ENCODE measurements around the gene SRCAP. TPM values are rescaled to one million over a fixed set of nuclear protein-coding genes. Genes with fewer than 3 reads are reported as not detected.

Gene SRCAP
- total and polyA plus RNA-seq, 2 of the 8 experiments (the other 6 are each of a cell fraction or from before 2014, with no cell fraction given) = 5.5 to 54.3 TPM

GRCh38 chr16:30773826-30774225 lies 74.9 kb downstream of the SRCAP start:
- Histone ChIP-seq H3K27ac (ENCODE audit: low read depth, low read length) (no peak overlapping the region), H2BK5ac (ENCODE audit: low read depth, low read length) (no peak overlapping the region), H3K23me2 (ENCODE audit: low read depth, low read length) (peaks cover 4% of the 10 kb centered on the region; the same call in 1 of the 2 replicates), H3K36me3 (ENCODE audit: control insufficient read depth in 2 of 4, insufficient read depth in 4 of 4, low read length in 3 of 4) (peaks cover 25 to 47% (median 40%) of the 10 kb centered on the region in 4 experiments), H3K18ac (ENCODE audit: extremely low read depth, low read length) (no peak overlapping the region), H2BK120ac (replicated peaks; ENCODE audit: low read depth, low read length) (no peak overlapping the region), H3K4ac (replicated peaks; ENCODE audit: insufficient read length, low read depth, low read length) (no peak overlapping the region), H3K9me3 (ENCODE audit: insufficient read depth in 2 of 2, low read depth in 1 of 2, low read length in 1 of 2) (no peaks in the 10 kb centered on the region), H3K4me1 (replicated peaks in 1 of 4; ENCODE audit: control insufficient read depth in 3 of 4, insufficient read depth in 4 of 4, low read length in 3 of 4) (peaks cover 0 to 9% (median 5%) of the 10 kb centered on the region in 4 experiments; a peak in 5 of 7 replicates), H4K20me1 (replicated peaks in 1 of 2; ENCODE audit: control insufficient read depth in 1 of 2, insufficient read depth in 2 of 2, low read length in 2 of 2) (peaks cover 4 to 44% of the 10 kb centered on the region in 2 experiments), H2AK5ac (ENCODE audit: low read depth, low read length) (no peak overlapping the region), H4K8ac (ENCODE audit: extremely low read depth, insufficient read depth, low read length) (no peak overlapping the region), H3K4me3 (ENCODE audit: extremely low read depth in 1 of 4, insufficient read depth in 2 of 4, low read depth in 3 of 4, low read length in 4 of 4) (no peak overlapping the region), H3K23ac (ENCODE audit: insufficient read length) (no peak overlapping the region), H2AFZ (ENCODE audit: low read length) (no peak overlapping the region), H3K56ac (replicated peaks; ENCODE audit: insufficient read length, low read depth, low read length) (no peak overlapping the region), H3K4me2 (ENCODE audit: insufficient read depth in 1 of 2, low read depth in 2 of 2, low read length in 2 of 2) (no peak overlapping the region), H2BK15ac (ENCODE audit: low read length) (no peak overlapping the region), H3K9ac (replicated peaks in 1 of 4; ENCODE audit: extremely low read depth in 1 of 4, low read depth in 3 of 4, low read length in 3 of 4) (no peak overlapping the region), H3K14ac (ENCODE audit: insufficient read length) (no peak overlapping the region), H3K79me1 (ENCODE audit: low read depth, low read length) (no peaks in the 10 kb centered on the region; the same call in 1 of the 2 replicates), H2BK12ac (ENCODE audit: low read depth, low read length) (no peak overlapping the region), H4K91ac (replicated peaks; ENCODE audit: insufficient read length, low read length) (no peak overlapping the region), H3K79me2 (ENCODE audit: control insufficient read depth in 1 of 2, insufficient read depth in 2 of 2, low read length in 2 of 2) (no peaks in the 10 kb centered on the region), H2BK20ac (ENCODE audit: low read length) (no peak overlapping the region), H4K5ac (ENCODE audit: insufficient read length, low read depth, low read length) (no peak overlapping the region), H3K27me3 (replicated peaks in 1 of 4; ENCODE audit: control insufficient read depth in 3 of 4, extremely low read depth in 1 of 4, insufficient read depth in 3 of 4, low read length in 3 of 4) (no peaks in the 10 kb centered on the region)
- 97% methylated on average over 14 of the region's 14 CpGs; no CpG with 5 or more reads in 1 of the 2 experiments for WGBS, 2 experiments (ENCODE audit: extremely low coverage in 1 of 2, insufficient coverage in 1 of 2, insufficient read length in 1 of 2, insufficient replicate concordance in 2 of 2, low coverage in 1 of 2, low lambda C conversion rate in 2 of 2, missing lambda C conversion rate in 1 of 2)
- POLR2A ChIA-PET (ENCODE audit: partially characterized antibody) = interaction anchor here (0.7 to 6.5 kb wide), 11 partner anchors 9 to 124 kb away, joined by 3 to 63 read pairs (median 10); partner anchors contain the start of genes CFAP119, PHKG2, RNF40 and ZNF629
- FAIRE-seq (no peak), DNase-seq (ENCODE audit: low read depth in 1 of 2, low spot score in 2 of 2) (no peak)
- CTCF ChIA-PET (ENCODE audit: partially characterized antibody) = interaction anchor here (1.1 to 1.4 kb wide), 3 partner anchors 13 to 147 kb away, joined by 3 to 5 read pairs (median 3); no protein-coding TSS in a partner anchor
- TF ChIP-seq ASH2L (IDR thresholded peaks at IDR 0.05; ENCODE audit: low read length) (no peak), SUZ12 (IDR thresholded peaks at IDR 0.05; ENCODE audit: low read length) (no peak), EGR1 (IDR thresholded peaks at IDR 0.05; ENCODE audit: borderline replicate concordance, low read depth, low read length) (no peak), GTF2F1 (IDR thresholded peaks at IDR 0.05; ENCODE audit: borderline replicate concordance, low read depth, low read length) (no peak), CBX5 (IDR thresholded peaks at IDR 0.05; ENCODE audit: low read depth, low read length) (no peak), PHF8 (conservative IDR thresholded peaks at IDR 0.05; ENCODE audit: low read depth, low read length) (no peak), KDM4A (IDR thresholded peaks at IDR 0.05; ENCODE audit: low read depth, low read length, severe bottlenecking) (no peak), HDAC2 (IDR thresholded peaks at IDR 0.05; ENCODE audit: borderline replicate concordance in 1 of 2, low read depth in 2 of 2, low read length in 2 of 2) (no peak)
- TF ChIP-seq, protein P1, sequence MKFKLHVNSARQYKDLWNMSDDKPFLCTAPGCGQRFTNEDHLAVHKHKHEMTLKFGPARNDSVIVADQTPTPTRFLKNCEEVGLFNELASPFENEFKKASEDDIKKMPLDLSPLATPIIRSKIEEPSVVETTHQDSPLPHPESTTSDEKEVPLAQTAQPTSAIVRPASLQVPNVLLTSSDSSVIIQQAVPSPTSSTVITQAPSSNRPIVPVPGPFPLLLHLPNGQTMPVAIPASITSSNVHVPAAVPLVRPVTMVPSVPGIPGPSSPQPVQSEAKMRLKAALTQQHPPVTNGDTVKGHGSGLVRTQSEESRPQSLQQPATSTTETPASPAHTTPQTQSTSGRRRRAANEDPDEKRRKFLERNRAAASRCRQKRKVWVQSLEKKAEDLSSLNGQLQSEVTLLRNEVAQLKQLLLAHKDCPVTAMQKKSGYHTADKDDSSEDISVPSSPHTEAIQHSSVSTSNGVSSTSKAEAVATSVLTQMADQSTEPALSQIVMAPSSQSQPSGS (IDR thresholded peaks at IDR 0.05; ENCODE audit: low read length) = no peak

All from H1 (cell line).